Heart left ventricle (tissue), 16 donors: ENCODE data around the gene FLT4. TPM values are rescaled to one million over a fixed set of nuclear protein-coding genes. Genes with fewer than 3 reads are reported as not detected.
A peak's percentile ranks its signal among the peaks of the same experiment; 100 is the strongest.

Source experiments
- ATAC-seq, 4 donors: fragments of 200-7000 bp; cut with Tn5 transposase; one replicate each; pipeline ENCODE4 v1.9.1; 2020 to 2022; ENCODE audit warnings: moderate library complexity in 4 of 4, mild to moderate bottlenecking in 3 of 4, moderate number of reproducible peaks in 1 of 4
- DNase-seq, 5 donors: peaks; one replicate each; pipeline ENCODE4 v3.0.0-alpha.2; 2020
- H3K27ac ChIP-seq, 12 donors: fragments of 200-600 bp; sonication (generic) in 4 of 12; one replicate each; pipeline versions ENCODE4 v1.5.0 to v1.8.0; 2016 to 2022; ENCODE audit warnings: mild to moderate bottlenecking in 2 of 12
- H3K27me3 ChIP-seq, 9 donors: fragments of 200-600 bp; sonication (generic) in 2 of 9; one replicate each; pipeline versions ENCODE4 v1.5.1 to v1.8.0; 2016 to 2022; ENCODE audit warnings: mild to moderate bottlenecking in 3 of 9
- H3K36me3 ChIP-seq, 9 donors: fragments of 200-600 bp; sonication (generic) in 2 of 9; one replicate each; pipeline versions ENCODE4 v1.5.0 to v1.8.0; 2018 to 2022; ENCODE audit warnings: mild to moderate bottlenecking in 2 of 9
- H3K4me1 ChIP-seq, 12 donors: fragments of 200-600 bp; sonication (generic) in 4 of 12; one replicate each; pipeline versions ENCODE4 v1.5.0 to v1.8.0; 2016 to 2022; ENCODE audit warnings: mild to moderate bottlenecking in 3 of 12
- H3K4me3 ChIP-seq, 12 donors: fragments of 200-600 bp; sonication (generic) in 4 of 12; one replicate each; pipeline versions ENCODE4 v1.5.0 to v1.8.0; 2017 to 2022; ENCODE audit warnings: mild to moderate bottlenecking in 9 of 12, moderate library complexity in 4 of 12
- H3K9me3 ChIP-seq, 12 donors: fragments of 200-600 bp; sonication (generic) in 4 of 12; one replicate each; pipeline versions ENCODE4 v1.5.0 to v1.8.0; 2016 to 2022; ENCODE audit warnings: mild to moderate bottlenecking in 1 of 12
- POLR2A ChIP-seq, 2 donors: fragments of 450-650 bp; IDR thresholded peaks; one replicate each; pipeline ENCODE4 v1.6.1; 2017; ENCODE audit warnings: antibody characterized with exemption in 2 of 2, mild to moderate bottlenecking in 2 of 2, moderate library complexity in 2 of 2
- WGBS, 4 donors: extraction: QIAGEN DNeasy Blood & Tissue Kit in 2 of 4; methylation state at CpG; one replicate each; pipeline versions ENCODE4 v1.1.5 to v1.1.7; 2013 to 2018; 5-methylcytosine and 5-hydroxymethylcytosine counted together
- intact Hi-C, 10 donors: fragments of 100-400 bp; cut with DNase I; formaldehyde crosslinking; loops; one replicate each; pipeline versions ENCODE4 v1.11.1 to v1.14.2; 2022
- polyA plus RNA-seq, 2 donors: library from polyadenylated mRNA; stranded (reverse); fragments of 200-250 nt; gene quantifications; one replicate each; pipeline ENCODE4 v1.2.3, GENCODE V29; 2013
- total RNA-seq, 9 donors: library from RNA; depleted of rRNA in 2 of 9; stranded (reverse); fragments of >200 nt in 2 of 9; fragmentation: NEBNext Ultra II Directional in 3 of 9; extraction: Animal tissue kit (Norgen Biotek cat#: 25700) in 3 of 9; gene quantifications; one replicate each; pipeline versions ENCODE4 v1.1.0 to v1.2.4, GENCODE V29; 2016 to 2023
- TF ChIP-seq, protein P1 (sequence below), 12 donors: fragments of 200-600 bp; sonication (generic) in 4 of 12; IDR thresholded peaks; one replicate each; pipeline versions ENCODE4 v1.5.0 to v1.8.0; 2018 to 2022; ENCODE audit warnings: antibody characterized with exemption in 12 of 12, mild to moderate bottlenecking in 5 of 12
- donor health status: ischemic (EF 13 %, LVEDD 7.1; RV severe dilation, severe dysfunction).
- donor health status: healthy with polysubstance abuse.
- donor health status: DM: no; HTN: yes; CAD: no.
- donor health status: DM: no; HTN: no; CAD: no.
- donor health status: ischemic (EF 25% LVEDD 6.9; RV normal size, moderate dysfunction).
- donor health status: ischemic (EF 25% LVEDD 5.7; RV mildly dilated, moderate dysfunction).
- donor health status: healthy.
- donor health status: DM: yes; HTN: yes; CAD: no.
- donor health status: ischemic (EF 35%, LVEDD 5.7; RV mildly dilated, moderate dysfunction).
- donor health status: nonischemic (EF 11% LVEDD 7.7; RV severe dilation, severe dysfunction).
- donor health status: DM: yes; HTN: yes; CAD: no.
- donor health status: PGD.
- donor health status: ischemic (EF 29% LVEDD 5.4; RV normal size, mild dysfunction).
- donor health status: nonischemic (EF 23%, LVEDD 6.1; RV moderate dilation, normal function).

FLT4 gene
- total and polyA plus RNA-seq, 11 donors, result 2.1 to 13.7 (median 6.3) TPM

DNA sequence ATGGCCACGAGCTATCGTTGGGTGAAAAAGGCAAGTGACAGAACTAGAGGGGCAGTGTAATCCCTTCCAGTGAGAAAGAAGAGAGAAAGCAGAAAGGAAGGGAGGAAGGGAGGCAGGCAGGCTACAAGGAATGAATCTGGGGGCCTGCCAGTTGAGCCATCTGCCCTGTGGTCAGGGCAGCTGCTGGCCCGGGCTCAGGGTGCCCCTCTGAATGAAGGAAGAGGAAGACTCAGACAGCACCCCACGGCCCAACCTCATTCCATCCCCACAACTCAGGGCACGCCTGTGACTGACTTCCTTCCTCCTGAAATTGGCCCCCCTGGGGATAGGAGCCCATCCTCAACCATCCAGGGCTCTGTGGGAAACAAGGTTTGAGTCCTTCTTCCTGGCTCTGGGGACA lies 20.3 kb upstream of the FLT4 start:
- Histone ChIP-seq H3K9me3 (peaks cover 0 to 9% (median 0%) of the 10 kb centered on the region in 12 donors), H3K36me3 (no peaks in the 10 kb centered on the region), H3K27me3 (peaks cover 9 to 23% (median 15%) of the 10 kb centered on the region in 9 donors), H3K27ac (no peak overlapping the region), H3K4me1 (peaks cover 0 to 9% (median 0%) of the 10 kb centered on the region in 12 donors), H3K4me3 (no peak overlapping the region)
- ATAC-seq (peak in 1 of 4 donors; percentile 28), DNase-seq (no peak)
- WGBS, 4 donors, result 43 to 56% (median 49%) methylated on average over 5 of the region's 5 CpGs
- intact Hi-C loops, result loop anchor here in 3 of 10 donors (5.0 to 10.0 kb wide), 4 partner anchors 195 to 542 kb away; partner anchors contain the start of gene MAPK9 (in 3 of the 3)
- TF ChIP-seq, protein P1, sequence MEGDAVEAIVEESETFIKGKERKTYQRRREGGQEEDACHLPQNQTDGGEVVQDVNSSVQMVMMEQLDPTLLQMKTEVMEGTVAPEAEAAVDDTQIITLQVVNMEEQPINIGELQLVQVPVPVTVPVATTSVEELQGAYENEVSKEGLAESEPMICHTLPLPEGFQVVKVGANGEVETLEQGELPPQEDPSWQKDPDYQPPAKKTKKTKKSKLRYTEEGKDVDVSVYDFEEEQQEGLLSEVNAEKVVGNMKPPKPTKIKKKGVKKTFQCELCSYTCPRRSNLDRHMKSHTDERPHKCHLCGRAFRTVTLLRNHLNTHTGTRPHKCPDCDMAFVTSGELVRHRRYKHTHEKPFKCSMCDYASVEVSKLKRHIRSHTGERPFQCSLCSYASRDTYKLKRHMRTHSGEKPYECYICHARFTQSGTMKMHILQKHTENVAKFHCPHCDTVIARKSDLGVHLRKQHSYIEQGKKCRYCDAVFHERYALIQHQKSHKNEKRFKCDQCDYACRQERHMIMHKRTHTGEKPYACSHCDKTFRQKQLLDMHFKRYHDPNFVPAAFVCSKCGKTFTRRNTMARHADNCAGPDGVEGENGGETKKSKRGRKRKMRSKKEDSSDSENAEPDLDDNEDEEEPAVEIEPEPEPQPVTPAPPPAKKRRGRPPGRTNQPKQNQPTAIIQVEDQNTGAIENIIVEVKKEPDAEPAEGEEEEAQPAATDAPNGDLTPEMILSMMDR (IDR thresholded peaks at IDR 0.05), result no peak
- no peak for TF ChIP-seq POLR2A (IDR thresholded peaks at IDR 0.05)

DNA sequence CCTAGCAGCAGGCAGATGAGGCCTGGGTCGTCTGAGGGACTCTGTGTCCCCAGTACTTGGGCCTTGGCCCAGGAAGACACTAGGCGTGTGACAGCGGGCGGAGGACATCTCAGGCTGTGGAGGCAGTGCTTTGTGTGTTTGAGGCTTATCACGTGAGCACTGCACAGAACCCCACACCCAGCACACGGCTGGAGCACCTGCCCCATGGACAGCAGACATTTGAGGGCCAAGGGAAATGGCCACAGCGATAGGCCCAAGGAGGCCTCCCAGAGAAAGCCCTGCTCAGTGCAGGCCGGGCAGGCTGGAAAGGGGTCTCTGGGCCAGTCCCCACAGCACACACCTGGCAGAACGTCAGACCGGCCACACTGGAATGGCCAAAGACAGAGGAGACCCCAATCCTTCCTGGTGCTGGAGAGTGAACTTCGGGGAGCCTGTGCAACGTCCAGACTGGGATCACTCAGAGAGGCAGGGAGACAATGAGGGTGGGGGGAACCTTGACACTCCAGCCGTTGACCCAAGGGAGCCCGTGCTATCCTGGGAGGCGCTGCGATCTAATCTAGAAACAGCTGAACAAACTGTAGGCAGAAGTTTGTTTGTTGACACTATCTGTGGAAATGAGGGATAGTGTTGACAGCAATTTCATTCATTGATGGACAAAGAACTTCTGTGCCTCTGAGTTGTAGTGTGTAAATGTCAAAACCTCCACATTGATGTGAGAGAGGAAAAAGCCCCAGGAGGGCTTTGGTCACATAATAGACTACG lies 19.6 kb upstream of the FLT4 start:
- no peak overlapping the region for H3K4me3 ChIP-seq
- intact Hi-C loops, result loop anchor here in 2 of 10 donors (10.0 kb wide), 2 partner anchors 194 to 374 kb away; partner anchors contain the start of gene MAPK9 (in 1 of the 2)
- peaks cover 6 to 17% (median 11%) of the 10 kb centered on the region in 9 donors for H3K27me3 ChIP-seq
- 69 to 72% (median 71%) methylated on average over 17 of the region's 17 CpGs for WGBS, 4 donors
- H3K9me3 ChIP-seq, result peaks cover 0 to 9% (median 0%) of the 10 kb centered on the region in 12 donors
- DNase-seq, result no peak
- peak in 1 of 4 donors; percentile 18 for ATAC-seq
- no peaks in the 10 kb centered on the region for H3K36me3 ChIP-seq
- TF ChIP-seq, protein P1 (IDR thresholded peaks at IDR 0.05), result no peak
- no peak for TF ChIP-seq POLR2A (IDR thresholded peaks at IDR 0.05)
- H3K27ac ChIP-seq, result no peak overlapping the region
- H3K4me1 ChIP-seq, result peaks cover 0 to 7% (median 0%) of the 10 kb centered on the region in 12 donors

DNA sequence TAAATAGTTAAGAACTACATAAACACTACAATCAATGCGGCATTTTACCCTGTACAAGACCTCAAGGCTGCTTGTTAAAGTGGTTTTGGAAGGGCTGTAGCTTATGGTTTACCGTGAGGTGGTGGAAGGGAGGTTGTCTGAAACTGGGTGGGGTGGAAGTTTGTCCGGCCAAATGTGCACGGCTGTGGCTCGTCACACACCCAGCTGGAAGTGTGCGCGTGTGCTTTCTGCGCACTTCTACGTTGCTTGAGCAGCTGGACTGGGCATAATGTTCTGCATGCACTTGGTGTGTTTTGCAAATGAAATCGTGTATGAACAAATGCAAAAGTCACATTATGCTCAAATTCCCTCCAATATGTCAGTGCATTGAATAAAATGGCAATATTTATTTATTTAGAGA lies 17.4 kb upstream of the FLT4 start:
- no peak overlapping the region for H3K27ac ChIP-seq
- intact Hi-C loops, result loop anchor here in 2 of 10 donors (10.0 kb wide), 2 partner anchors 192 to 372 kb away; partner anchors contain the start of gene MAPK9 (in 1 of the 2)
- WGBS, 4 donors, result 70 to 80% (median 79%) methylated on average over 10 of the region's 10 CpGs
- TF ChIP-seq POLR2A (IDR thresholded peaks at IDR 0.05), result no peak
- TF ChIP-seq, protein P1 (IDR thresholded peaks at IDR 0.05), result no peak
- H3K36me3 ChIP-seq, result no peaks in the 10 kb centered on the region
- ATAC-seq (no peak), DNase-seq (no peak)
- peaks cover 0 to 5% (median 0%) of the 10 kb centered on the region in 12 donors for H3K4me1 ChIP-seq
- no peak overlapping the region for H3K4me3 ChIP-seq
- H3K27me3 ChIP-seq, result peaks cover 0 to 16% (median 3%) of the 10 kb centered on the region in 9 donors
- peaks cover 0 to 9% (median 0%) of the 10 kb centered on the region in 12 donors for H3K9me3 ChIP-seq
